Loucy (cell line): ENCODE data around the gene METTL13.

Source experiments
- H2AFZ ChIP-seq: fragments of 200-600 bp; sonication (generic); 2 replicates; pipeline ENCODE4 v1.6.0; 2016; ENCODE audit warnings: antibody characterized with exemption, mild to moderate bottlenecking, low read length, moderate library complexity
- H3F3A ChIP-seq: fragments of 200-600 bp; 2 replicates; pipeline ENCODE4 v1.6.0; 2016; ENCODE audit warnings: antibody characterized with exemption, low read depth, mild to moderate bottlenecking
- H3K27me3 ChIP-seq: fragments of 200-600 bp; sonication (generic); 2 replicates; pipeline ENCODE4 v1.6.1; 2014; ENCODE audit warnings: low read length, mild to moderate bottlenecking; ENCODE audit not compliant: insufficient read depth, poor library complexity, severe bottlenecking
- H3K36me3 ChIP-seq: fragments of 200-600 bp; sonication (generic); 2 replicates; pipeline ENCODE4 v1.6.1; 2016; ENCODE audit warnings: low read length; ENCODE audit not compliant: insufficient read depth
- H3K4me1 ChIP-seq: fragments of 200-600 bp; sonication (generic); 2 replicates; pipeline ENCODE4 v1.5.1; 2014; ENCODE audit warnings: low read length, mild to moderate bottlenecking; ENCODE audit not compliant: insufficient read depth, poor library complexity, severe bottlenecking
- H3K4me2 ChIP-seq: fragments of 200-600 bp; sonication (generic); 2 replicates; pipeline ENCODE4 v1.6.0; 2014; ENCODE audit warnings: antibody characterized with exemption, low read length, low read depth, mild to moderate bottlenecking; ENCODE audit not compliant: poor library complexity, severe bottlenecking
- H3K4me3 ChIP-seq: fragments of 200-600 bp; sonication (generic); 2 replicates; pipeline ENCODE4 v1.5.1; 2014; ENCODE audit warnings: low read length, mild to moderate bottlenecking, mixed read lengths; ENCODE audit not compliant: poor library complexity, severe bottlenecking
- H3K79me2 ChIP-seq: fragments of 200-600 bp; sonication (generic); 2 replicates; pipeline ENCODE4 v1.6.1; 2014; ENCODE audit warnings: low read length; ENCODE audit not compliant: insufficient read depth
- H3K9ac ChIP-seq: fragments of 200-600 bp; sonication (generic); 2 replicates; pipeline ENCODE4 v1.6.0; 2014; ENCODE audit warnings: mild to moderate bottlenecking, low read depth, low read length, moderate library complexity; ENCODE audit not compliant: poor library complexity, severe bottlenecking
- H3K9me2 ChIP-seq: fragments of 200-600 bp; sonication (generic); replicated peaks from 2 replicates; pipeline ENCODE4 v1.6.1; 2016; ENCODE audit warnings: low read depth, low read length, mixed read lengths
- H3K9me3 ChIP-seq: fragments of 200-600 bp; sonication (generic); 2 replicates; pipeline ENCODE4 v1.6.1; 2014; ENCODE audit warnings: mild to moderate bottlenecking, antibody characterized with exemption, low read length, low read depth; ENCODE audit not compliant: insufficient read depth
- H4K20me1 ChIP-seq: fragments of 200-600 bp; sonication (generic); 2 replicates; pipeline ENCODE4 v1.6.0; 2014; ENCODE audit warnings: antibody characterized with exemption, low read length, mild to moderate bottlenecking; ENCODE audit not compliant: insufficient read depth, poor library complexity, severe bottlenecking
- EZH2phosphoT487 ChIP-seq: fragments of 200-600 bp; IDR thresholded peaks from 2 replicates; pipeline ENCODE4 v1.6.1; 2018; ENCODE audit warnings: antibody characterized with exemption, mild to moderate bottlenecking, moderate library complexity, borderline replicate concordance
- TF ChIP-seq, protein P1 (sequence below): fragments of 200-600 bp; sonication (generic); conservative IDR thresholded peaks from 2 replicates; pipeline ENCODE4 v1.5.1; 2014; ENCODE audit warnings: mild to moderate bottlenecking, antibody characterized with exemption, low read length

Gene METTL13

DNA sequence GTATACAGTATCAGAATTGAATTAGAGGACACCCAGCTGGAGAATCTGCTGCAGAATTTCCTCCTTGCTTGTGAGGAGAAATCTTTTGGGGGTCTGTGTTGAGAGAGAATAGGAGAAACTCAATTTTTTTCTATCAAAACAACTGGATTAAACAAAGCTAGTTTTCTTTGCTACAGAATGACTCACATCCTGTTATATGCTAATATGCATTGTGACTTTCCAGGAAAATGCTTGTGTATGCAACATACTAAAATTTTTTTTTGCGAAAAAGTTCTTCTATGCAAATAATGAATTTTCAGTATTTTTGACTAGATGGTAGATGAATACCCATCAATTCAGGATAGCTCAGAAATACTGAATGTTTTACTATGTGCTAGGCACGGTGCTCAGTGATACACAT lies 41.8 kb upstream of the METTL13 start:
- H3K27me3 ChIP-seq, result no peaks in the 10 kb centered on the region
- TF ChIP-seq, protein P1, sequence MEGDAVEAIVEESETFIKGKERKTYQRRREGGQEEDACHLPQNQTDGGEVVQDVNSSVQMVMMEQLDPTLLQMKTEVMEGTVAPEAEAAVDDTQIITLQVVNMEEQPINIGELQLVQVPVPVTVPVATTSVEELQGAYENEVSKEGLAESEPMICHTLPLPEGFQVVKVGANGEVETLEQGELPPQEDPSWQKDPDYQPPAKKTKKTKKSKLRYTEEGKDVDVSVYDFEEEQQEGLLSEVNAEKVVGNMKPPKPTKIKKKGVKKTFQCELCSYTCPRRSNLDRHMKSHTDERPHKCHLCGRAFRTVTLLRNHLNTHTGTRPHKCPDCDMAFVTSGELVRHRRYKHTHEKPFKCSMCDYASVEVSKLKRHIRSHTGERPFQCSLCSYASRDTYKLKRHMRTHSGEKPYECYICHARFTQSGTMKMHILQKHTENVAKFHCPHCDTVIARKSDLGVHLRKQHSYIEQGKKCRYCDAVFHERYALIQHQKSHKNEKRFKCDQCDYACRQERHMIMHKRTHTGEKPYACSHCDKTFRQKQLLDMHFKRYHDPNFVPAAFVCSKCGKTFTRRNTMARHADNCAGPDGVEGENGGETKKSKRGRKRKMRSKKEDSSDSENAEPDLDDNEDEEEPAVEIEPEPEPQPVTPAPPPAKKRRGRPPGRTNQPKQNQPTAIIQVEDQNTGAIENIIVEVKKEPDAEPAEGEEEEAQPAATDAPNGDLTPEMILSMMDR, result no peak
- no peak for TF ChIP-seq EZH2phosphoT487
- H2AFZ ChIP-seq, result no peak overlapping the region
- H3K9me3 ChIP-seq, result no peaks in the 10 kb centered on the region
- H3K4me1 ChIP-seq, result peaks cover 35% of the 10 kb centered on the region
- peaks cover 25% of the 10 kb centered on the region for H3K79me2 ChIP-seq
- H3K4me3 ChIP-seq, result no peak overlapping the region
- H3F3A ChIP-seq, result no peaks in the 10 kb centered on the region
- no peaks in the 10 kb centered on the region for H3K9me2 ChIP-seq
- H3K4me2 ChIP-seq, result peak overlapping the region; percentile 81
- H3K36me3 ChIP-seq, result no peaks in the 10 kb centered on the region
- H4K20me1 ChIP-seq, result peaks cover 3% of the 10 kb centered on the region
- H3K9ac ChIP-seq, result no peak overlapping the region

DNA sequence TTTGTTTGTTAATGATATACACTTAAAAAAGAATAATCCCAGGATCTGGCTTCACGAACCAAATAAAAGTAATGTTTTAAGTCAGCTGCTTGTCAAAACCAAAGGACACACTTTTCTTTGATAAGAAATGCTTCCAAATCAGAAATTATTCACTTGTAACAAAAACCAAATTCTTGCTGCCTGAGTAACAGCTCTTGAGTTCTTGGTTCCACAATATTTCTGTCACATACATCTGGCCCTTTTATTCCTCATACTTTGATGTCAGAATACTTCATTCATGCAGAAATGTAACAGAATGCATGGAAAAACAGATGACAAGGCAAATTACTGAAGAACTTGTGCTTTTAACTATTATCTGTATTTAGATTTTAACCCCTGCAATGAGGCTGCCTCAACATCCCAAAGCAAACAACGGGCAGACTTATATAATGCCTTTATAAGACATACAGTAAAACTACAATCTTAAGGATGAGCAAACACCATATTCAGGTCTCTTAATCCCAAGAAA lies 41.0 kb upstream of the METTL13 start:
- peak overlapping the region; percentile 81 for H3K4me2 ChIP-seq
- H3F3A ChIP-seq, result no peaks in the 10 kb centered on the region
- H3K9me3 ChIP-seq, result no peaks in the 10 kb centered on the region
- no peak overlapping the region for H2AFZ ChIP-seq
- H3K79me2 ChIP-seq, result peaks cover 25% of the 10 kb centered on the region
- peak overlapping the region; percentile 96 for H3K4me3 ChIP-seq
- no peaks in the 10 kb centered on the region for H3K36me3 ChIP-seq
- H3K27me3 ChIP-seq, result no peaks in the 10 kb centered on the region
- TF ChIP-seq, protein P1, result no peak
- TF ChIP-seq EZH2phosphoT487, result no peak
- peaks cover 3% of the 10 kb centered on the region for H4K20me1 ChIP-seq
- H3K9ac ChIP-seq, result peak overlapping the region; percentile 96
- peaks cover 35% of the 10 kb centered on the region for H3K4me1 ChIP-seq
- no peaks in the 10 kb centered on the region for H3K9me2 ChIP-seq

DNA sequence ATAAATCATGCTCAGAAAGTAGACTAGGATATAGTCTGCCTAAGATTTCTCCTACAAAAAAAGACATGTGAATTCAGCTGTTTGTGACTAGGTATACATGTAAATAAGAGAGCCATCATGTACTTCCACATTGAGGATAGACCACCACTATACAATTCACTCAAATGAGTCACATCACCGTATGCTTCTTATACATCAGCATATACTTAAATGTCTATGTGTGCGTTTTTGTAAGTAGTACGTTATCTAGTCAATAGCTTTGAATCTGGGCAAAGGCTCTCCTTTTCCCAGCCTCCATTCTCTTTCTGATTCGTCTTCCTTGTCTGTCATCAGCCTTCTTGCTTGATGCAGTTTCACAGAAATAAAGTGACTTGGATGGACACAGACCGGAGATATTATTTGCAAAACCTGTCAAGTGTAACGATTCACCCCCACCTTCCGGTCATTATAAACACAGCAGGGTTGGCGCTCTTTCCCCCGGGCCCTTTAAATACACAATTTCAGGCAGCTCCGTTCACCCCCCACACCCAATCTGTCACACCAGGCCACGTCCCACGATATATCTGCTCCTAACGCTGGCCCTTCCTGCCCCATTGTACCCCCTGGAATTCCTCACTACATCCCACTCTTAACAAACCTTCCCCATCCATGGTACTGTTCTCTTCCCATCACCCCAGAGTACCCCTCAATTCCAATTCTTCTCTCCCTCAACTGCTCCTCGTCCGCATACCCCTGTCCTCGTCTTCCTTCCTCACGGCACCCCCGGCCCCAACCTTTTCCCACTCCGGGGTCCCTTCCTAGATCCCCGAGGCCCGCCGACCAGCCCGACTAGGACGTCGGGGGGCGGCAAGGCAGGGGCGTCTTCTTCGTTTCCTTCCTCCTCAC lies 40.2 kb upstream of the METTL13 start:
- Histone ChIP-seq H3K36me3 (no peaks in the 10 kb centered on the region), H3K9me3 (no peaks in the 10 kb centered on the region), H3K4me2 (peak overlapping the region; percentile 81), H3K79me2 (peaks cover 25% of the 10 kb centered on the region), H3K4me3 (peak overlapping the region; percentile 96), H3F3A (no peaks in the 10 kb centered on the region), H2AFZ (peak overlapping the region; percentile 84), H3K4me1 (peaks cover 35% of the 10 kb centered on the region), H3K27me3 (no peaks in the 10 kb centered on the region), H3K9me2 (no peaks in the 10 kb centered on the region), H3K9ac (peak overlapping the region; percentile 96), H4K20me1 (peaks cover 3% of the 10 kb centered on the region)
- TF ChIP-seq, protein P1, result peak; percentile 27; the same call in 1 of the 2 replicates
- TF ChIP-seq EZH2phosphoT487, result no peak
